ENCODE data around the gene METTL25.

DNA sequence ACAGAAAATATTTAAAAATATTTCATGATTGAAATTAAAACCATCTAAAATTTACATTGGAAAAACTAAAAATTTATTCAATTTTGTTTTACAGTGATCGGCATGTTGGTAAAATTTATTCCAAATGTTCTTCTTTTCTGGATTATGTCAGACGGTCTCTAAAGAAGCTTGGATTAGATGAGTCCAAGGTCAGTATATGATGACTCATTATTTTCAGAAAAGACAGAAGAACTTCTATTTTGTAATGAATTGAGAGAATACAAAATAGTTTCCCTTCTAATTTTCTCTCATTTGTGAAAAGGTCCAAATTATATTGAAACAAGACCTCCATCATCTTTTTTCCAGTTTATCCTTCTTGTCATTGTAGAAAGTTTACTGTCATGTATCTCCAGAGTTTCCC, 98.3 kb downstream of the METTL25 start:
- TF ChIP-seq RFX5 (IDR thresholded peaks at IDR 0.05; ENCODE audit: borderline replicate concordance, low read depth, low read length) (no peak), POLR2A (IDR thresholded peaks at IDR 0.05; ENCODE audit: control extremely low read depth in 1 of 2, low read depth in 2 of 2, low read length in 2 of 2) (no peak)
